AG09309 (cell line): ENCODE measurements around the gene MCM8.

Source experiments
- DNase-seq: peaks from one replicate; pipeline ENCODE4 v3.0.0-alpha.2; 2010; ENCODE audit warnings: low read depth
- H3K4me3 ChIP-seq: 2 replicates; pipeline ENCODE4 v1.5.1; 2011; ENCODE audit warnings: mild to moderate bottlenecking, low read depth, low read length, moderate library complexity; ENCODE audit not compliant: control insufficient read depth
- TF ChIP-seq, protein P1 (sequence below): IDR thresholded peaks from 2 replicates; pipeline ENCODE4 v1.5.1; 2011; ENCODE audit warnings: mild to moderate bottlenecking, low read depth, low read length, inconsistent platforms; ENCODE audit not compliant: insufficient read depth, control insufficient read depth; ENCODE audit errors: missing control alignments

MCM8 gene

GRCh38 chr20:6048391-6048790 is 97.9 kb downstream of the MCM8 start:
- no peak for DNase-seq
- no peak overlapping the region for H3K4me3 ChIP-seq
- TF ChIP-seq, protein P1, sequence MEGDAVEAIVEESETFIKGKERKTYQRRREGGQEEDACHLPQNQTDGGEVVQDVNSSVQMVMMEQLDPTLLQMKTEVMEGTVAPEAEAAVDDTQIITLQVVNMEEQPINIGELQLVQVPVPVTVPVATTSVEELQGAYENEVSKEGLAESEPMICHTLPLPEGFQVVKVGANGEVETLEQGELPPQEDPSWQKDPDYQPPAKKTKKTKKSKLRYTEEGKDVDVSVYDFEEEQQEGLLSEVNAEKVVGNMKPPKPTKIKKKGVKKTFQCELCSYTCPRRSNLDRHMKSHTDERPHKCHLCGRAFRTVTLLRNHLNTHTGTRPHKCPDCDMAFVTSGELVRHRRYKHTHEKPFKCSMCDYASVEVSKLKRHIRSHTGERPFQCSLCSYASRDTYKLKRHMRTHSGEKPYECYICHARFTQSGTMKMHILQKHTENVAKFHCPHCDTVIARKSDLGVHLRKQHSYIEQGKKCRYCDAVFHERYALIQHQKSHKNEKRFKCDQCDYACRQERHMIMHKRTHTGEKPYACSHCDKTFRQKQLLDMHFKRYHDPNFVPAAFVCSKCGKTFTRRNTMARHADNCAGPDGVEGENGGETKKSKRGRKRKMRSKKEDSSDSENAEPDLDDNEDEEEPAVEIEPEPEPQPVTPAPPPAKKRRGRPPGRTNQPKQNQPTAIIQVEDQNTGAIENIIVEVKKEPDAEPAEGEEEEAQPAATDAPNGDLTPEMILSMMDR, result no peak
